Mesothelial cell of epicardium (in vitro differentiated cells): ENCODE data around the gene MORC2. TPM values are rescaled to one million over a fixed set of nuclear protein-coding genes. Genes with fewer than 3 reads are reported as not detected.

ENCODE experiments used
- DNase-seq, 2 experiments: peaks; one replicate each; pipeline ENCODE4 v3.0.0; 2021; ENCODE audit warnings: low spot score in 2 of 2; ENCODE audit not compliant: unreplicated experiment in 2 of 2
- H3K27ac Mint-ChIP-seq: 2 replicates; pipeline ENCODE4 v1.8.0; 2021; ENCODE audit warnings: mixed read lengths
- H3K27me3 Mint-ChIP-seq: 2 replicates; pipeline ENCODE4 v1.8.0; 2021; ENCODE audit warnings: low read depth, mixed read lengths
- H3K36me3 Mint-ChIP-seq: 2 replicates; pipeline ENCODE4 v1.8.0; 2021; ENCODE audit warnings: mixed read lengths
- H3K4me1 Mint-ChIP-seq: 2 replicates; pipeline ENCODE4 v1.8.0; 2021; ENCODE audit warnings: mixed read lengths
- H3K4me3 Mint-ChIP-seq: 2 replicates; pipeline ENCODE4 v1.8.0; 2021; ENCODE audit warnings: mild to moderate bottlenecking, moderate library complexity, mixed read lengths
- H3K9me3 Mint-ChIP-seq: 2 replicates; pipeline ENCODE4 v1.8.0; 2021; ENCODE audit warnings: mixed read lengths
- total RNA-seq: library from RNA; stranded (reverse); gene quantifications from 3 replicates; pipeline ENCODE4 v1.2.1, GENCODE V29; 2021
- TF ChIP-seq, protein P1 (sequence below): fragments of 200-600 bp; sonication (generic); IDR thresholded peaks from one replicate; pipeline ENCODE4 v1.5.0; 2021; ENCODE audit warnings: antibody characterized with exemption; ENCODE audit not compliant: unreplicated experiment

Gene MORC2
- total RNA-seq, 1 donor from 2014 or later, result 45.1 TPM

DNA sequence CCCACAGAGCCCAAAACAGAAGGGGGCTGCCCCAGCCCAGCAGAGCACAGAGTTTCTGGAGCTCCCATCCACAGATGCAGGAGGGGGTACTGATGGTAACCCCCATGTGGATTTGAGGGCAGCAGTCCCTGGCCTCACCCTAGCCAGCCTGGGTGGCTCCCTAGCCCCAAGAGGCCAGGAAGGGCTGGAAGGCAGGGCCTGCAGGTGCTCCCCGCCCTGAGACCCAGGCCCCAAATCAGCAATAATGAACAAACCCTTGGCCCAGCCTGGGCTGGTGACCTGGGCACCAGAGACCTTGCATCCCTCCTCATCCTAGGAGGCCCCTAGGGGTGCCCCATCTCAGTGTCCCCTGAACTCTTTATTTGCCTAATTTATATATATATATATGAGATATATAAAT, 61.6 kb downstream of the MORC2 start:
- Mint-ChIP-seq H3K27me3 (no peaks in the 10 kb centered on the region), H3K9me3 (peaks cover 12% of the 10 kb centered on the region), H3K36me3 (peaks cover 15% of the 10 kb centered on the region), H3K4me3 (no peak overlapping the region), H3K27ac (no peak overlapping the region), H3K4me1 (no peaks in the 10 kb centered on the region)
- peak in 1 of 2 experiments; percentile 22 for DNase-seq
- TF ChIP-seq, protein P1, sequence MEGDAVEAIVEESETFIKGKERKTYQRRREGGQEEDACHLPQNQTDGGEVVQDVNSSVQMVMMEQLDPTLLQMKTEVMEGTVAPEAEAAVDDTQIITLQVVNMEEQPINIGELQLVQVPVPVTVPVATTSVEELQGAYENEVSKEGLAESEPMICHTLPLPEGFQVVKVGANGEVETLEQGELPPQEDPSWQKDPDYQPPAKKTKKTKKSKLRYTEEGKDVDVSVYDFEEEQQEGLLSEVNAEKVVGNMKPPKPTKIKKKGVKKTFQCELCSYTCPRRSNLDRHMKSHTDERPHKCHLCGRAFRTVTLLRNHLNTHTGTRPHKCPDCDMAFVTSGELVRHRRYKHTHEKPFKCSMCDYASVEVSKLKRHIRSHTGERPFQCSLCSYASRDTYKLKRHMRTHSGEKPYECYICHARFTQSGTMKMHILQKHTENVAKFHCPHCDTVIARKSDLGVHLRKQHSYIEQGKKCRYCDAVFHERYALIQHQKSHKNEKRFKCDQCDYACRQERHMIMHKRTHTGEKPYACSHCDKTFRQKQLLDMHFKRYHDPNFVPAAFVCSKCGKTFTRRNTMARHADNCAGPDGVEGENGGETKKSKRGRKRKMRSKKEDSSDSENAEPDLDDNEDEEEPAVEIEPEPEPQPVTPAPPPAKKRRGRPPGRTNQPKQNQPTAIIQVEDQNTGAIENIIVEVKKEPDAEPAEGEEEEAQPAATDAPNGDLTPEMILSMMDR, result no peak

DNA sequence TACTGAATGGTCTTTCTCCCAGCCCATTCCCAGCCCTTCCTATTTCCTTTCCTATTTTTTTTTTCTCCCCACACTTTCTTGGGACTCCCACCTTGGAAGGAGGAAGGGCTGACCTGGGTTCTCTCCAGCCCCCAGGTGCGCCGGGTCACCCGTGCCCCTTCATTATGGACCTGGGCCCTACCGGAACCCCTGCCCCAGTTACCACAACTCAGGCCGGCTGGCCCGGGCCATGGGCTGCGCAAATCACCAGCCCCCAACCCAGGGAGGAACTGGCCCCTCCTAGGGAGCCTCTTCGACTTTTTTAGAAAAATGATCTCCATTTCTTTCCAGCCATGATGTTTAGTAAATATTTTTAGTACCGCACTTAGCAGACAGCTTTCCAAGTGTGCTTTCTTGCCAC, 62.2 kb downstream of the MORC2 start:
- H3K9me3 Mint-ChIP-seq, result peaks cover 9% of the 10 kb centered on the region
- no peaks in the 10 kb centered on the region for H3K27me3 Mint-ChIP-seq
- H3K36me3 Mint-ChIP-seq, result peaks cover 18% of the 10 kb centered on the region
- TF ChIP-seq, protein P1, result no peak
- H3K27ac Mint-ChIP-seq, result no peak overlapping the region
- no peaks in the 10 kb centered on the region for H3K4me1 Mint-ChIP-seq
- H3K4me3 Mint-ChIP-seq, result no peak overlapping the region
- no peak for DNase-seq

DNA sequence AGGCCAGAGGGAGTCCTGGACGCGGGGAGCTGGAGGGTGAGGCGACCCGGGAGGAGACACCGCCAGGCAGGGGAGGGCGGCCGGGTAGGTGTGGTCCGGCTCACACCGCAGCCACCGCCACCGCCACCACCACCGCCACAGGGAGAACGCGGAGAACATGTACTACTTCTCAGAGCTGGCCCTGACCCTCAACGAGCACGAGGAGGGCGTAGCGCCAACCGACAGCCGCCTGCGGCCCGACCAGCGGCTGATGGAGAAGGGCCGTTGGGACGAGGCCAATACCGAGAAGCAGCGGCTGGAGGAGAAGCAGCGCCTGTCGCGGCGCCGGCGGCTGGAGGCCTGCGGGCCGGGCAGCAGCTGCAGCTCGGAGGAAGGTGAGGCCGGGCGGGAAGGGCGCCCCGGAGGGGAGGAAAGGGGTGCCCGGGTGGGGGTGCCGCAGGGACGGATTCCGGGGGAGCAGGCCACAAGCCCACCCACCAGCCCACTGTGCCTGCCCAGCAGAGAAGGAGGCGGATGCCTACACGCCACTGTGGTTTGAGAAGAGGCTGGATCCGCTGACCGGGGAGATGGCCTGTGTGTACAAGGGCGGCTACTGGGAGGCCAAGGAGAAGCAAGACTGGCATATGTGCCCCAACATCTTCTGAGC, 62.8 kb downstream of the MORC2 start:
- TF ChIP-seq, protein P1, result no peak
- Mint-ChIP-seq H3K27me3 (no peaks in the 10 kb centered on the region), H3K4me3 (no peak overlapping the region), H3K4me1 (no peaks in the 10 kb centered on the region), H3K36me3 (peaks cover 18% of the 10 kb centered on the region), H3K27ac (no peak overlapping the region), H3K9me3 (peaks cover 5% of the 10 kb centered on the region)
- no peak for DNase-seq

DNA sequence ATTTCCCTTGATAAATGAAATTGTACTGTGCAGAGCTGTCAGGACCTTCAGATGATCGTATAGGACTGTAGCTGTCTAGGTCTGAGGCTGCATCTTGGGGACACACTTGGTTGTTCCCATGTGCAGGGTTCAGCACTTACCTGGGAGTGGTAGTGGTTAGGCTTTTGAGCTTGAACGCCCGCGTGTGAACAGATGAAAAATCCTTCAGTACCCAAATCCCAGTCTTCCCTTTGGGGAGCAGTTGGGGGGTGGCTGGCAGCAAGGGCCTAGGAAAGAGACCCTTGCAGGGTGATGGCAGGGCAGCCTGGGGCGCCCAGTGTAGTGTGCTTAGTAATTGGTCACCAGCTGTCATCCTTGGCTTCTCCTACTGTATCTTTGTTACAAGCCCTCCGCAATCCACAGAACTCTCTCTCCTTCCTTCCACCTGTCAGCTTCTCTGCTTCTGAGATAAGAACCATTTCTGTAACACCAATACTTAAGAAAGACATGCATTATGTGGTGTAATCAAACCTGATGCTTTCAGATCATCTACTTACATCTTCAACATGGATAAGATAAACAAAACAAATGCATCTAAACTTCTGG, 64.6 kb downstream of the MORC2 start:
- no peaks in the 10 kb centered on the region for H3K27me3 Mint-ChIP-seq
- H3K9me3 Mint-ChIP-seq, result peaks cover 9% of the 10 kb centered on the region
- H3K4me1 Mint-ChIP-seq, result no peaks in the 10 kb centered on the region
- peaks cover 18% of the 10 kb centered on the region for H3K36me3 Mint-ChIP-seq
- DNase-seq, result no peak
- no peak overlapping the region for H3K4me3 Mint-ChIP-seq
- TF ChIP-seq, protein P1, result no peak
- no peak overlapping the region for H3K27ac Mint-ChIP-seq

DNA sequence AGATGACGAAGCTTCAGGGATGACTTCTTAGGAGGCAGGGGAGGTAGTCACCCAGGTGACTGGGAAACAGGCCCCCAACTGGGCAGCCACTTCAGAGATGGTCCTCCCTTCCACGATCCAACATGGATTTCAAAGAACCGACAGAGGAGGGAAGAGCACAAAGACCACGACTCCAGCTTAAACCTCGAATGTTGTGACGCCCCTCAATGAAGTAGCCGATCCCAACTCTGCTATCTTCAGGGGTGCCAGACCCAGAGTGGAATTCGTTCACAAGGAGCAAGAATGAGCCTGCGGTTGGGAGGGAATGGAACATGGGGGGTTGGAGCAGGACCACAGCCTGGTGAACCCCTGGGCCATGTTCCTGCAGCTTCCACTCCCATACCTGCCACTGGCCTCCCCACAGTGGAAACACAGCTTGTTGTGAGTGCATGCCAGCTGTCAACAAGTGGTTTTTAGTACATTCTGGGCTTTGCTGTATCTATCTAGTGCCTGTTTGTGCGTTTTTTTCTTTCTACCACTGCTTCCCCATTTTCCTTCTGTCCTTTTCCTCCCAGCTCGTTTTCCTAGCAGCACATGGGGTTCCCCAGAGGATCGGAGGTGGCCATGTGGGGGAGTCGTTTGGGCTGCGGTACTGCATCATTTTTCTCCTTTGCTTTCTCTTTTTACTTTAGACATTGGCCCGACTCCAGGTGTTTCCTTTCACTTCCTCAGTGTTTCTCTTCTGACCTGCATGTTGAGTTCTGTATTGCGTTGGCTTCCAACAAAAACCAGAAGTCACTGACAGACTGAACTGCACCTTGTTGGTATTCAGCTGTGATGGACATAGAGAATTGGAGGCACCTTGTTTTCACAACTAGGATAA, 65.8 kb downstream of the MORC2 start:
- TF ChIP-seq, protein P1, result no peak
- Mint-ChIP-seq H3K27me3 (no peaks in the 10 kb centered on the region), H3K36me3 (peaks cover 22% of the 10 kb centered on the region), H3K4me3 (no peak overlapping the region), H3K9me3 (peaks cover 13% of the 10 kb centered on the region), H3K4me1 (no peaks in the 10 kb centered on the region), H3K27ac (no peak overlapping the region)
- DNase-seq, result no peak
